Epithelial cell of proximal tubule (primary cell): ENCODE measurements around the gene ARL4D. TPM values are rescaled to one million over a fixed set of nuclear protein-coding genes. Genes with fewer than 3 reads are reported as not detected.

Experiments
- DNase-seq: peaks from one replicate; pipeline ENCODE4 v3.0.0-alpha.2; 2011; ENCODE audit warnings: low read depth
- H3K4me3 ChIP-seq: 2 replicates; pipeline ENCODE4 v1.5.1; 2011; ENCODE audit warnings: low read depth, mild to moderate bottlenecking, low read length
- total RNA-seq: library from RNA; depleted of rRNA; stranded (reverse); fragments of >200 nt; gene quantifications from 2 replicates; pipeline ENCODE4 v1.2.3, GENCODE V29; 2015
- TF ChIP-seq, protein P1 (sequence below): conservative IDR thresholded peaks from 2 replicates; pipeline ENCODE4 v1.5.1; 2012; ENCODE audit warnings: low read depth, mild to moderate bottlenecking, low read length

Gene ARL4D
- total RNA-seq, 1 donor from 2014 or later, result 5.8 TPM

DNA sequence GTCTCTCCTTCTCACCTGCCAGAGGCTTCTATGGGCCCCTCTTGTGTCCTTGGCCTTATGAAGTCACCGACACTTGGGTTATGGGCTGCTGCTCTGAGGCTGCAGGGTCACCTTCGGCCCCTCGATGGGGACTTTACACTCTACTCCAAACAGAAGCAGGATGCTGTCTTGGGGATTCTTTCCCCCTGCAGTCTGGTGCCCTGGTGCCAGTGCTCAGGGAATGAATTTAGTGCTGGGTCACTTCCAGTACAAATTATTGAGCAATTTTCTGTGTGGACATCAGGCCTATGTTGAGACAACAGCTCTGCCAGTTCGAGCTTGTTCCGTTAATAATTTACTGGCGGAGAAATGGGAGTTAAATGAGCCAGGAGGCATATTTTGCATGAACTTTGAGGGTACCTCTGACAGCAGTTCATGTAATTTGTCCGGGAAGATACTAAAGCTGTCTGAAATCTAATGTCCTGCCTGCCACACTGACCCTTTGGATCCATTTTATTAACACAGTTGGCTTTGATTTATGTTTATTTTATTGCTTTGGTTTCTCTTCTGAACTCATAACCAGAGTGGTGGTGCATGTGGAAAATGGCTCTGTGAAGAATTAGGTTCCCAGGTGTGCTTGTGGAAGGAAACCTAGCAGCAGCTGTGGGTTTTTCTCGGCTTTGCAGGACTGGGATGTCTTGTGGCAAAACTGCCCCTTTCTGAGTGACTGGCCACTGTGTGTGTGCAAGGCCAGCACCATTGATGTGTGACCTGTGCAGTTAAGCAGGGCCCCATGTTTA is 50.9 kb downstream of the ARL4D start:
- TF ChIP-seq, protein P1, sequence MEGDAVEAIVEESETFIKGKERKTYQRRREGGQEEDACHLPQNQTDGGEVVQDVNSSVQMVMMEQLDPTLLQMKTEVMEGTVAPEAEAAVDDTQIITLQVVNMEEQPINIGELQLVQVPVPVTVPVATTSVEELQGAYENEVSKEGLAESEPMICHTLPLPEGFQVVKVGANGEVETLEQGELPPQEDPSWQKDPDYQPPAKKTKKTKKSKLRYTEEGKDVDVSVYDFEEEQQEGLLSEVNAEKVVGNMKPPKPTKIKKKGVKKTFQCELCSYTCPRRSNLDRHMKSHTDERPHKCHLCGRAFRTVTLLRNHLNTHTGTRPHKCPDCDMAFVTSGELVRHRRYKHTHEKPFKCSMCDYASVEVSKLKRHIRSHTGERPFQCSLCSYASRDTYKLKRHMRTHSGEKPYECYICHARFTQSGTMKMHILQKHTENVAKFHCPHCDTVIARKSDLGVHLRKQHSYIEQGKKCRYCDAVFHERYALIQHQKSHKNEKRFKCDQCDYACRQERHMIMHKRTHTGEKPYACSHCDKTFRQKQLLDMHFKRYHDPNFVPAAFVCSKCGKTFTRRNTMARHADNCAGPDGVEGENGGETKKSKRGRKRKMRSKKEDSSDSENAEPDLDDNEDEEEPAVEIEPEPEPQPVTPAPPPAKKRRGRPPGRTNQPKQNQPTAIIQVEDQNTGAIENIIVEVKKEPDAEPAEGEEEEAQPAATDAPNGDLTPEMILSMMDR, result no peak
- peak; percentile 67 for DNase-seq

More for the DNA sequence above, 50.9 kb downstream of the ARL4D start:
- H3K4me3 ChIP-seq, result no peak overlapping the region

Other genes with a start within 250 kb of the ARL4D start
- gene NBR1, start 227.8 kb upstream of the ARL4D start, total RNA-seq, result 32.1 and 33.6 TPM in 2 replicates
- gene TMEM106A, start 187.1 kb upstream of the ARL4D start, total RNA-seq, result 3.2 and 3.3 TPM in 2 replicates
- gene CCDC200, start 170.4 kb upstream of the ARL4D start, total RNA-seq, result not detected in 2 replicates
- not detected in 2 replicates for gene RNU2-1, start 165.0 kb upstream of the ARL4D start, total RNA-seq
- 25.8 and 26.6 TPM in 2 replicates for gene DHX8, start 85.0 kb downstream of the ARL4D start, total RNA-seq
- 48.3 and 63.9 TPM in 2 replicates for gene ETV4, start 147.3 kb downstream of the ARL4D start, total RNA-seq